Measurements from ENCODE around the gene JHY.

- TF ChIP-seq CTCF (IDR thresholded peaks at IDR 0.05) (no peak), EZH2 (IDR thresholded peaks at IDR 0.05; ENCODE audit: borderline replicate concordance, insufficient read depth, low read depth, low read length, poor library complexity, severe bottlenecking) (no peak)
Observed at GRCh38 chr11:122833846-122834464, 48.6 kb upstream of the JHY start.

Data from B cell (primary cell).